22Rv1 (cell line): ENCODE results near the gene PLEKHM3.
"Not testable (repeated sequence)": the region's sequence is repeated elsewhere in the genome, so short reads cannot be mapped to it uniquely, and the experiment has no call there.

Experiments
- H3K27ac ChIP-seq: fragments of 450-650 bp; 2 replicates; pipeline ENCODE4 v1.5.1; 2017
- CTCF ChIP-seq: fragments of 450-650 bp; IDR thresholded peaks from 2 replicates; pipeline ENCODE4 v1.5.1; 2017; ENCODE audit warnings: mild to moderate bottlenecking
- ZFX ChIP-seq: fragments of 450-650 bp; IDR thresholded peaks from 2 replicates; pipeline ENCODE4 v1.6.1; 2017; ENCODE audit warnings: antibody characterized with exemption, borderline replicate concordance

The PLEKHM3 gene

GRCh38 chr2:207955456-207955855 lies 69.9 kb downstream of the PLEKHM3 start:
- H3K27ac ChIP-seq: no peak overlapping the region
- no peak for TF ChIP-seq ZFX
- no peak for TF ChIP-seq CTCF

- TF ChIP-seq CTCF (no peak), ZFX (no peak)
- H3K27ac ChIP-seq: no peak overlapping the region
These were observed 72.0 kb downstream of the PLEKHM3 start for GRCh38 chr2:207953354-207953753.

DNA sequence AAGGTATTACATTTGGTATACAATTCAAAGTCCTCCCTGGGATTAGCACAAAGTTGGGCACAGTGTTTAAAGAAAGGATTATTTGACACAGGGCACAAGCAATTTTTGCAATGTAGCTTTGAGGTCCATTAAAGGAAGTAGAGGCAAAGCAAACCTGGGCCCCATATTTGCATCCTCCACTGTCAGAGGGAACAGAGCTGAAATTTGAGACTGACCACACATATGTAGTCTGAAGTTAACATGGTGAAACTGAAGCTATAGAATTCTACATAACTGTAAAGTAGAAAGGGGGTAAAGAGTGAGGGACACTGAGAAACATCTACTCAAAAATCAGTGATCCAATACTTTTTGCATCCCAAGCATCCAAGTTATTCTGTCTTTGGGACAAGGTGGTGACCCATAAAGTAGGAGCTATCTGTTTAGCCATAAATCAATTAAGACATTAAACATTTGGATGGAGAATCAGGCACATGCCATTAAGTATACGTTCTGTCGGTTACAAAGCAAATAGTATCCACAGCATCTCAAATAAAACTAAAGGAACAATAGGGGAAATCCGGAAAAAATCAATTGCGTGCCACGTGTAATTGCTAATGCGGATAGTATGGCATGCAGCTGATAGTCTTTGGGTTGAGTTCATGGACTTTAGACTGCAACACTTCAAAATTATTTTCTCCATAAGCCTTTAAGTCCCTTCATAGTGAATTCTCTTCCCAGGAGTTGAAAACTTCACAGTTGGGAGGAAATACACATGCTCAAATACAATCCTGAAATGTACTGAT lies 72.6 kb downstream of the PLEKHM3 start:
- H3K27ac ChIP-seq: no peak overlapping the region
- TF ChIP-seq CTCF (no peak), ZFX (no peak)

GRCh38 chr2:207951734-207952470 lies 73.4 kb downstream of the PLEKHM3 start:
- TF ChIP-seq CTCF: no peak
- no peak for TF ChIP-seq ZFX
- H3K27ac ChIP-seq: no peak overlapping the region

DNA sequence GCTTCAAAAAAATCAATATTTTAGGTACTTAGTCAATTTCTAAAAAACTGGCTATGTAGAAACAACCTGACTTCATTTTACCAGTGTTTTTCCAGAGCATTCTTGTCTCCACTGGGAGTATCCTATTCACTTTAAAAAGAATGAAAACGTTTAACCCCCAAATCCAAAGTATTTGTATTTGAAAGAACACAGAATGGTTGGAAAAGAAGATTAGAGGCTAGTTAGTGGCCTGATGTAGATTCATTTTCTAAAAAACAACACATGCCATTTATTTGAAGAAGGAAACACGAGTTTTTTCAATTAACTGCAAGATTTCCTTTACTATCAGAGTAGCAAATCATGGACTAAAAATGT lies 74.6 kb downstream of the PLEKHM3 start:
- TF ChIP-seq CTCF (no peak), ZFX (no peak)
- H3K27ac ChIP-seq: no peak overlapping the region

GRCh38 chr2:207950063-207950760 lies 75.1 kb downstream of the PLEKHM3 start:
- TF ChIP-seq ZFX: no peak
- no peak for TF ChIP-seq CTCF
- H3K27ac ChIP-seq: no peak overlapping the region

GRCh38 chr2:207949245-207949644 lies 76.1 kb downstream of the PLEKHM3 start:
- H3K27ac ChIP-seq: not testable (repeated sequence)
